SH-SY5Y (cell line): Measurements from ENCODE around the gene NRN1L.

Experiments
- GATA2 ChIP-seq: IDR thresholded peaks from 2 replicates; pipeline ENCODE4 v1.6.1; 2011; ENCODE audit warnings: mild to moderate bottlenecking, low read depth, low read length
- GATA3 ChIP-seq: IDR thresholded peaks from 2 replicates; pipeline ENCODE4 v1.6.1; 2011; ENCODE audit warnings: low read depth, mild to moderate bottlenecking, low read length, moderate library complexity

DNA sequence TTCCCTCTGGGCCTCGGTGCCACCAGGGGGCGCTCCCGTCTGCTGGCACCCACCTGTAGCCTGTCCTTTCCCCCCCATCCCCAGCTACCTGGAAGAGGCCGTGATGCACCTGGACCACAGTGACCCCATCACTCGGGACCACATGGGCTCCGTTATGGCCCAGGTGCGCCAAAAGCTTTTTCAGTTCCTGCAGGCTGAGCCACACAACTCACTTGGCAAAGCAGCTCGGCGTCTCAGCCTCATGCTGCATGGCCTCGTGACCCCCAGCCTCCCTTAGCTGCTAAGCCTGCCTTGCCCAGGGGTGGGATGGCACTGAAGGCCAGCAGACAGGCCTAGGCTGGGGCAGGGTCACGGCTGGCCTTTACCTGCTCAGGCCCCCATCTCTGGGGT lies 818 bp upstream of the NRN1L start:
- TF ChIP-seq GATA2 = no peak
- no peak for TF ChIP-seq GATA3
